Thyroid gland (tissue), 4 donors: ENCODE data around the gene AFAP1. TPM values are rescaled to one million over a fixed set of nuclear protein-coding genes. Genes with fewer than 3 reads are reported as not detected.

Experiments
- DNase-seq, 2 donors: peaks; one replicate each; pipeline ENCODE4 v3.0.0-alpha.2; 2019
- H3K27ac ChIP-seq, 3 donors: fragments of 200-600 bp; sonication (generic); 1 replicate in 2 of 3; 2 replicates in 1 of 3; pipeline ENCODE4 v1.5.1; 2016 to 2019; ENCODE audit warnings: mild to moderate bottlenecking in 1 of 3, moderate library complexity in 1 of 3
- H3K27me3 ChIP-seq: fragments of 200-600 bp; sonication (generic); one replicate; pipeline ENCODE4 v1.5.1; 2019
- H3K36me3 ChIP-seq, 2 donors: fragments of 200-600 bp; sonication (generic); one replicate each; pipeline ENCODE4 v1.5.1; 2016 to 2019
- H3K4me1 ChIP-seq, 2 donors: fragments of 200-600 bp; sonication (generic); one replicate each; pipeline ENCODE4 v1.5.1; 2017 to 2019
- H3K4me3 ChIP-seq, 3 donors: fragments of 200-600 bp; sonication (generic); replicated peaks in 1 of 3; 1 replicate in 2 of 3; 2 replicates in 1 of 3; pipeline ENCODE4 v1.5.1; 2016; ENCODE audit warnings: mild to moderate bottlenecking in 1 of 3
- H3K9me3 ChIP-seq: fragments of 200-600 bp; sonication (generic); one replicate; pipeline ENCODE4 v1.5.1; 2017
- CTCF ChIP-seq, 6 experiments: fragments of 200-600 bp in 3 of 6; fragments of 450-650 bp in 3 of 6; sonication (generic) in 3 of 6; IDR thresholded peaks; one replicate each; pipeline ENCODE4 v1.5.1; 2016 to 2019; ENCODE audit warnings: antibody characterized with exemption in 6 of 6, mild to moderate bottlenecking in 2 of 6, inconsistent platforms in 1 of 6, moderate library complexity in 1 of 6
- POLR2A ChIP-seq, 2 donors: fragments of 450-650 bp; IDR thresholded peaks; one replicate each; pipeline ENCODE4 v1.6.1; 2017; ENCODE audit warnings: antibody characterized with exemption in 2 of 2, mild to moderate bottlenecking in 2 of 2, moderate library complexity in 1 of 2
- WGBS, 2 donors: methylation state at CpG; one replicate each; pipeline ENCODE4 v1.1.5; 2017; 5-methylcytosine and 5-hydroxymethylcytosine counted together
- intact Hi-C: fragments of 100-400 bp; cut with DNase I; formaldehyde crosslinking; loops from one replicate; pipeline ENCODE4 v1.15.1; 2023
- total RNA-seq, 4 donors: library from RNA; depleted of rRNA; stranded (reverse); fragments of >200 nt; gene quantifications; one replicate each; pipeline ENCODE4 v1.2.3, GENCODE V29; 2016

Gene AFAP1
- total RNA-seq, 4 donors from 2014 or later: 12.3 to 33.3 (median 26.2) TPM

DNA sequence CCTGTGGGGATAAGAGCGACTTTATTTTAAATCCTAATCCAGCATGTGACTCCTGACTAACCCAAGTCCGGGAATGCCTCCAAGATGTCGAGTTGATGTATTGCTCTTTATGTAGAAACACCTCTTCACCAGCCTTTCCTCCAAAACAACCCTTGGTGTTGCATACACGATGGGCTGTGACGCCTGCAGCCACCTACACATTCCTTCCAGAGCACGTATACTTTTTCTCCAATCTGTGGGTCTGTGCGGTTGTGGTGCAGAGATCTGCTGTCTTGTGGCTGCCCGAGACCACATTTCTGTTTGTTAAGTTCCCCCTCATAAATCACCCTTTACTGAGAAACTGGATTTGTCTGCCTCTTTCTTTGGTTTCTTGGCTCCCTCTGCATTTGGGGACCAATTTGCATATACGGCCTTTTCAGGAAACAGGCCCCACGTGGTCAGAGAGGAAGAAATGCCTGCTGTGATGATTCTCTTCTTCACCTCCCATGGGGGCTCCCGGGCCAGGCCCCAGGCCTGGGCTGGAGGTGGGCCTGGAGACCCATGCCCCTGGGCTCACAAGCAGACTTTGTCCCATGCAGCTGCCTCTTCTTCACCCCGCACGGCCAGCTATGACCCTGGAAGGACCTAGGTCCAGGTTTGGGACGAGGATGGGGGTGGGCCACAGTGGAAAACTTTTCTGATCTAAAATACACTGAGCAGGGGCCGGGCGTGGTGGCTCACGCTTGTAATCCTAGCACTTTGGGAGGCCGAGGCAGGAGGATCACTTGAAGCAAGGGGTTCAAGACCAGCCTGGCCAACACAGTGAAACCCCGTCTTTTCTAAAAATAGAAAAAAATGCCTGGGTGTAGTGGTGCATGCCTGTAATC lies 21.4 kb upstream of the AFAP1 start:
- peaks cover 0 to 11% of the 10 kb centered on the region in 2 donors for H3K4me1 ChIP-seq
- intact Hi-C loops: no loop called here
- TF ChIP-seq POLR2A (IDR thresholded peaks at IDR 0.05): no peak
- TF ChIP-seq CTCF (IDR thresholded peaks at IDR 0.05): no peak
- DNase-seq: no peak
- H3K9me3 ChIP-seq: no peaks in the 10 kb centered on the region
- WGBS, 2 donors: 70 to 74% methylated on average over 19 of the region's 19 CpGs
- H3K36me3 ChIP-seq: no peaks in the 10 kb centered on the region
- H3K27me3 ChIP-seq: no peaks in the 10 kb centered on the region
- H3K27ac ChIP-seq: no peak overlapping the region
- H3K4me3 ChIP-seq: no peak overlapping the region

- no peaks in the 10 kb centered on the region for H3K9me3 ChIP-seq
- 84 to 90% methylated on average over 9 to 11 of the region's 11 CpGs for WGBS, 2 donors
- no peaks in the 10 kb centered on the region for H3K36me3 ChIP-seq
- no peak for DNase-seq
- H3K27ac ChIP-seq: no peak overlapping the region
- H3K27me3 ChIP-seq: no peaks in the 10 kb centered on the region
- intact Hi-C loops: no loop called here
- peaks cover 0 to 17% of the 10 kb centered on the region in 2 donors for H3K4me1 ChIP-seq
- TF ChIP-seq CTCF (IDR thresholded peaks at IDR 0.05) (no peak), POLR2A (IDR thresholded peaks at IDR 0.05) (no peak)
- H3K4me3 ChIP-seq: no peak overlapping the region
These were observed 20.5 kb upstream of the AFAP1 start for GRCh38 chr4:7960017-7960789.

GRCh38 chr4:7959078-7959477 lies 19.4 kb upstream of the AFAP1 start:
- DNase-seq: no peak
- Histone ChIP-seq H3K4me1 (peaks cover 0 to 17% of the 10 kb centered on the region in 2 donors), H3K27me3 (no peaks in the 10 kb centered on the region), H3K27ac (no peak overlapping the region), H3K4me3 (no peak overlapping the region), H3K9me3 (no peaks in the 10 kb centered on the region), H3K36me3 (no peaks in the 10 kb centered on the region)
- no peak for TF ChIP-seq CTCF (IDR thresholded peaks at IDR 0.05)
- no peak for TF ChIP-seq POLR2A (IDR thresholded peaks at IDR 0.05)
- 82 to 83% methylated on average over 7 of the region's 7 CpGs for WGBS, 2 donors
- intact Hi-C loops: no loop called here

DNA sequence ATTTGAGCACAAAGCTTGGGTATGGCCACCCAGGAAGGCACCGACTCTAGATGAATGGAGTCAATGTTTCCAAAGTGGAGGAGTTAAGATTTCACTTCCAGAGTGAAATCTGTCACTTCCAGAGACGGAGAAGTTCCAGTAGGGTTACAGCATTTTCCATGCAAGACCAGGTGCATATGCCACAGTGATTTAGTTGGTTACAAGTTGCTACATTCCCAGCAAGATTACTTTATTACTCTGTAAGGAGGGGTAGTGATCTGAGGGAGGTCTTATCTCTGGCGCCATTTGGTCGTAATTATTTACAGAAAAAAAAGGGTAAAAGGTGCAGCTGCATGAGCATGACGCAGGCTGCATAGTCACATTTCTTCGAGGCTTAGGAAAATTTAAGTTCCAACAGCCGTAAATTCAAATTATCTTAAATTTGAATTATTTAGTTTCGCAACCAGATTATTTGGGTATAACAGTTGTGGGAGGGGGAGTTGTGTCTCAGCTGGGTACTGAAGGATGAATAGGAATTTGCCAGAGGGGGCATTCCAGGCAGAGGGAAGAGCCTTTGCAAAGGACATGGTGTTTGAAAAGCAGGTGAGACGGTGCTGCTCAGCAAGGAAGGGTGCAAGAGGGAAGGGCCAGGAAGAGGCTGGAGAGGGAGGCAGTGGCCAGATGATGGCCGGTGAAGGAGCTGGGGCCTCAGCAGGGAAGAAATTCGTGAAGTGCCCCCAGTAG lies 17.4 kb upstream of the AFAP1 start:
- Histone ChIP-seq H3K4me1 (peaks cover 0 to 17% of the 10 kb centered on the region in 2 donors), H3K36me3 (no peaks in the 10 kb centered on the region), H3K27ac (no peak overlapping the region), H3K27me3 (no peaks in the 10 kb centered on the region), H3K9me3 (no peaks in the 10 kb centered on the region), H3K4me3 (no peak overlapping the region)
- intact Hi-C loops: no loop called here
- no peak for DNase-seq
- WGBS, 2 donors: 86 to 88% methylated on average over 11 of the region's 11 CpGs
- TF ChIP-seq CTCF (IDR thresholded peaks at IDR 0.05) (no peak), POLR2A (IDR thresholded peaks at IDR 0.05) (no peak)
